HCT116 (cell line): ENCODE results near the gene HSP90AB1. TPM values are rescaled to one million over a fixed set of nuclear protein-coding genes. Genes with fewer than 3 reads are reported as not detected.

Source experiments
- ATAC-seq: fragments of 200-7000 bp; cut with Tn5 transposase; 2 replicates; pipeline ENCODE4 v1.9.1; 2020; ENCODE audit warnings: mild to moderate bottlenecking, moderate library complexity
- BruUV-seq: library from RNA; stranded (reverse); fragments of 400-500 nt; replicated peaks from 2 replicates; lab custom pipeline; 2021; lab: Mats Ljungman, UMichigan
- CTCF ChIA-PET: fragments of 300-600 bp; sonication (Branson Sonifier 250); formaldehyde crosslinking; loops from one replicate; lab custom pipeline; 2021; ENCODE audit warnings: antibody characterized with exemption; lab: Charles Lee
- POLR2A ChIA-PET: fragments of 300-600, 350-600 bp; sonication (Branson Sonifier 250); formaldehyde crosslinking; loops from one replicate; lab custom pipeline; 2021; ENCODE audit warnings: antibody characterized with exemption; lab: Charles Lee
- RAD21 ChIA-PET, 2 experiments: fragments of 300-600 bp; sonication (Branson Sonifier 250); formaldehyde crosslinking; loops; one replicate each; lab custom pipeline; 2023; ENCODE audit warnings: low total read pairs in 2 of 2; ENCODE audit not compliant: uncharacterized antibody in 2 of 2, unreplicated experiment in 2 of 2, low non-redundant PET in 1 of 2; lab: Charles Lee
- DNase-seq: peaks from one replicate; pipeline ENCODE4 v3.0.0-alpha.2; 2010; ENCODE audit warnings: low read depth, low spot score
- H2AFZ ChIP-seq: fragments of 200-600 bp; shearing (Covaris generic), sonication (generic); 2 replicates; pipeline ENCODE4 v1.6.1; 2017; ENCODE audit warnings: low read depth, mixed run types, mixed read lengths, antibody characterized with exemption, low read length; ENCODE audit not compliant: poor library complexity, severe bottlenecking
- H3K27ac ChIP-seq: 2 replicates; pipeline ENCODE4 v1.5.1; 2012; ENCODE audit warnings: low read depth, low read length
- H3K27me3 ChIP-seq: fragments of 200-600 bp; sonication (generic); 2 replicates; pipeline ENCODE4 v1.6.1; 2016; ENCODE audit warnings: mixed run types, low read length, mixed read lengths; ENCODE audit not compliant: insufficient read depth
- H3K36me3 ChIP-seq, 2 experiments: fragments of 200-500 bp in 1 of 2; fragments of 200-600 bp in 1 of 2; sonication (Bioruptor generic) in 1 of 2; sonication (generic) in 1 of 2; 2 replicates each; pipeline versions ENCODE4 v1.5.1 to v1.6.1; 2014 to 2016; ENCODE audit warnings: low read length in 2 of 2, inconsistent platforms in 1 of 2, mixed read lengths in 1 of 2, mixed run types in 1 of 2; ENCODE audit not compliant: insufficient read depth in 2 of 2, control insufficient read depth in 1 of 2
- H3K4me1 ChIP-seq, 2 experiments: fragments of 200-600 bp in 1 of 2; sonication (generic) in 1 of 2; 2 replicates each; pipeline versions ENCODE4 v1.5.1 to v1.6.1; 2012 to 2017; ENCODE audit warnings: low read length in 2 of 2, inconsistent platforms in 1 of 2, mild to moderate bottlenecking in 1 of 2, mixed read lengths in 1 of 2, mixed run types in 1 of 2, moderate library complexity in 1 of 2; ENCODE audit not compliant: insufficient read depth in 2 of 2, control insufficient read depth in 1 of 2
- H3K4me2 ChIP-seq: fragments of 200-600 bp; sonication (generic); 2 replicates; pipeline ENCODE4 v1.6.1; 2017; ENCODE audit warnings: mixed run types, low read length, mixed read lengths
- H3K4me3 ChIP-seq, 2 experiments: fragments of 200-600 bp in 1 of 2; sonication (generic) in 1 of 2; replicated peaks in 1 of 2; 2 replicates each; pipeline ENCODE4 v1.5.1; 2011 to 2016; ENCODE audit warnings: low read length in 2 of 2, control low read depth in 1 of 2, low read depth in 1 of 2, mild to moderate bottlenecking in 1 of 2, mixed read lengths in 1 of 2, mixed run types in 1 of 2
- H3K79me2 ChIP-seq: fragments of 200-600 bp; sonication (generic); 2 replicates; pipeline ENCODE4 v1.6.1; 2017; ENCODE audit warnings: mild to moderate bottlenecking, mixed run types, low read length, moderate library complexity, mixed read lengths; ENCODE audit not compliant: insufficient read depth
- H3K9ac ChIP-seq: fragments of 200-600 bp; sonication (generic); 2 replicates; pipeline ENCODE4 v1.6.1; 2016; ENCODE audit warnings: low read length, mixed read lengths
- H3K9me2 ChIP-seq: fragments of 200-600 bp; sonication (generic), shearing (Covaris generic); 2 replicates; pipeline ENCODE4 v1.6.1; 2017; ENCODE audit warnings: mixed run types, mild to moderate bottlenecking, moderate library complexity; ENCODE audit not compliant: insufficient read depth
- H3K9me3 ChIP-seq, 2 experiments: fragments of 200-500 bp in 1 of 2; fragments of 200-600 bp in 1 of 2; sonication (Bioruptor generic) in 1 of 2; sonication (generic) in 1 of 2; 2 replicates each; pipeline ENCODE4 v1.6.1; 2014 to 2017; ENCODE audit warnings: low read length in 2 of 2, mixed read lengths in 2 of 2, inconsistent platforms in 1 of 2, low read depth in 1 of 2, mild to moderate bottlenecking in 1 of 2, mixed run types in 1 of 2, moderate library complexity in 1 of 2; ENCODE audit not compliant: control insufficient read depth in 1 of 2, insufficient read depth in 1 of 2
- H4K20me1 ChIP-seq: fragments of 200-600 bp; sonication (generic), shearing (Covaris generic); 2 replicates; pipeline ENCODE4 v1.6.1; 2017; ENCODE audit warnings: mixed run types, mild to moderate bottlenecking, moderate library complexity; ENCODE audit not compliant: insufficient read depth
- ATF3 ChIP-seq: IDR thresholded peaks from 2 replicates; pipeline ENCODE4 v1.6.1; 2012
- CBX3 ChIP-seq: IDR thresholded peaks from 2 replicates; pipeline ENCODE4 v1.6.1; 2012; ENCODE audit warnings: low read depth
- CEBPB ChIP-seq: IDR thresholded peaks from 2 replicates; pipeline ENCODE4 v1.6.1; 2012; ENCODE audit warnings: low read depth
- EGR1 ChIP-seq: IDR thresholded peaks from 2 replicates; pipeline ENCODE4 v1.6.1; 2012; ENCODE audit warnings: low read depth
- EZH2 ChIP-seq: fragments of 200-600 bp; sonication (generic); IDR thresholded peaks from 2 replicates; pipeline ENCODE4 v1.6.1; 2017; ENCODE audit warnings: antibody characterized with exemption, mixed run types
- EZH2phosphoT487 ChIP-seq: fragments of 200-600 bp; IDR thresholded peaks from 2 replicates; pipeline ENCODE4 v1.6.1; 2018; ENCODE audit warnings: antibody characterized with exemption, borderline replicate concordance
- POLR2A ChIP-seq: IDR thresholded peaks from 2 replicates; pipeline ENCODE4 v1.7.0; 2011; ENCODE audit warnings: borderline replicate concordance; ENCODE audit not compliant: insufficient read depth, insufficient read length; ENCODE audit errors: extremely low read depth
- POLR2AphosphoS5 ChIP-seq: IDR thresholded peaks from 2 replicates; pipeline ENCODE4 v1.6.1; 2011; ENCODE audit warnings: mild to moderate bottlenecking, low read depth, low read length, moderate library complexity
- SIN3A ChIP-seq: IDR thresholded peaks from 2 replicates; pipeline ENCODE4 v1.6.1; 2012; ENCODE audit warnings: low read depth
- SRF ChIP-seq: IDR thresholded peaks from 2 replicates; pipeline ENCODE4 v1.6.1; 2012; ENCODE audit warnings: low read depth
- TCF7L2 ChIP-seq: IDR thresholded peaks from 2 replicates; pipeline ENCODE4 v1.7.0; 2011; ENCODE audit warnings: borderline replicate concordance, inconsistent platforms; ENCODE audit not compliant: insufficient read depth, insufficient read length; ENCODE audit errors: extremely low read depth
- YY1 ChIP-seq: IDR thresholded peaks from 2 replicates; pipeline ENCODE4 v1.6.1; 2011; ENCODE audit warnings: low read length, low read depth, moderate library complexity, mild to moderate bottlenecking; ENCODE audit not compliant: insufficient replicate concordance; ENCODE audit errors: extremely low read depth
- intact Hi-C: fragments of 100-400 bp; cut with micrococcal nuclease; formaldehyde crosslinking; loops from 2 replicates; pipeline ENCODE4 v1.10.0; 2022
- total RNA-seq: library from RNA; stranded (reverse); gene quantifications from one replicate; pipeline ENCODE4 v1.2.1, GENCODE V29; 2021; ENCODE audit not compliant: unreplicated experiment
- TF ChIP-seq, protein P1 (sequence below): IDR thresholded peaks from 2 replicates; pipeline ENCODE4 v1.6.1; 2011; ENCODE audit warnings: mild to moderate bottlenecking, low read length, moderate library complexity; ENCODE audit not compliant: insufficient replicate concordance; ENCODE audit errors: extremely low read depth

Gene HSP90AB1
- total RNA-seq, 1 experiment from 2014 or later, result 2,554 TPM

- no peaks in the 10 kb centered on the region for H4K20me1 ChIP-seq
- H3K27me3 ChIP-seq, result no peaks in the 10 kb centered on the region
- DNase-seq, result no peak
- no TSS peak for BruUV-seq
- TF ChIP-seq, protein P1, sequence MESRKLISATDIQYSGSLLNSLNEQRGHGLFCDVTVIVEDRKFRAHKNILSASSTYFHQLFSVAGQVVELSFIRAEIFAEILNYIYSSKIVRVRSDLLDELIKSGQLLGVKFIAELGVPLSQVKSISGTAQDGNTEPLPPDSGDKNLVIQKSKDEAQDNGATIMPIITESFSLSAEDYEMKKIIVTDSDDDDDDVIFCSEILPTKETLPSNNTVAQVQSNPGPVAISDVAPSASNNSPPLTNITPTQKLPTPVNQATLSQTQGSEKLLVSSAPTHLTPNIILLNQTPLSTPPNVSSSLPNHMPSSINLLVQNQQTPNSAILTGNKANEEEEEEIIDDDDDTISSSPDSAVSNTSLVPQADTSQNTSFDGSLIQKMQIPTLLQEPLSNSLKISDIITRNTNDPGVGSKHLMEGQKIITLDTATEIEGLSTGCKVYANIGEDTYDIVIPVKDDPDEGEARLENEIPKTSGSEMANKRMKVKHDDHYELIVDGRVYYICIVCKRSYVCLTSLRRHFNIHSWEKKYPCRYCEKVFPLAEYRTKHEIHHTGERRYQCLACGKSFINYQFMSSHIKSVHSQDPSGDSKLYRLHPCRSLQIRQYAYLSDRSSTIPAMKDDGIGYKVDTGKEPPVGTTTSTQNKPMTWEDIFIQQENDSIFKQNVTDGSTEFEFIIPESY, result no peak
- no peak for TF ChIP-seq SIN3A
- no peak for TF ChIP-seq EGR1
- TF ChIP-seq SRF, result no peak
- TF ChIP-seq ATF3, result no peak
- no peak for TF ChIP-seq TCF7L2
- no peak for TF ChIP-seq CEBPB
- no peak for TF ChIP-seq CBX3
- TF ChIP-seq POLR2A, result no peak
- no peak for TF ChIP-seq EZH2
- no peak for TF ChIP-seq POLR2AphosphoS5
- no peak for TF ChIP-seq YY1
- TF ChIP-seq EZH2phosphoT487, result no peak
- ChIA-PET RAD21 (no interaction called here), CTCF (interaction anchor here (1.0 to 2.7 kb wide), 7 partner anchors 8 to 48 kb away, joined by 4 to 8 read pairs (median 6); no protein-coding TSS in a partner anchor), POLR2A (interaction anchor here (0.5 to 4.5 kb wide), 2 partner anchors 26 to 101 kb away, joined by 4 to 22 read pairs; partner anchors contain the start of gene HSP90AB1)
- H3K9me2 ChIP-seq, result no peaks in the 10 kb centered on the region
- H2AFZ ChIP-seq, result no peak overlapping the region
- H3K4me3 ChIP-seq, result no peak overlapping the region
- H3K36me3 ChIP-seq, result peaks cover 0 to 2% of the 10 kb centered on the region in 2 experiments; a peak in 1 of 4 replicates
- ATAC-seq, result no peak
- no peaks in the 10 kb centered on the region for H3K9me3 ChIP-seq
- H3K9ac ChIP-seq, result peak overlapping the region; percentile 41; the same call in 1 of the 2 replicates
- peaks cover 45 to 65% of the 10 kb centered on the region in 2 experiments for H3K4me1 ChIP-seq
- H3K27ac ChIP-seq, result peak overlapping the region; percentile 41
- H3K79me2 ChIP-seq, result peaks cover 24% of the 10 kb centered on the region
- intact Hi-C loops, result no loop called here
- H3K4me2 ChIP-seq, result peak overlapping the region; percentile 59
Observed at GRCh38 chr6:44220913-44221290, 26.0 kb upstream of the HSP90AB1 start.
